MM.1S (cell line): Measurements from ENCODE around the gene KIAA1671.
"Not testable (repeated sequence)": the region's sequence is repeated elsewhere in the genome, so short reads cannot be mapped to it uniquely, and the experiment has no call there.

Experiments used
- DNase-seq: peaks from one replicate; pipeline ENCODE4 v3.0.0-alpha.2; 2015
- H2AFZ ChIP-seq: fragments of 300-600 bp; sonication (generic); 2 replicates; pipeline ENCODE4 v1.6.0; 2016; ENCODE audit warnings: antibody characterized with exemption, low read length
- H3F3A ChIP-seq: fragments of 300-600 bp; sonication (generic); 2 replicates; pipeline ENCODE4 v1.6.1; 2016; ENCODE audit warnings: mild to moderate bottlenecking, antibody characterized with exemption, low read length, moderate library complexity, mixed read lengths; ENCODE audit not compliant: insufficient read depth
- H3K27ac ChIP-seq: fragments of 300-600 bp; sonication (generic); 2 replicates; pipeline ENCODE4 v1.5.1; 2016; ENCODE audit warnings: mild to moderate bottlenecking, low read length
- H3K27me3 ChIP-seq: fragments of 300-600 bp; sonication (generic); replicated peaks from 2 replicates; pipeline ENCODE4 v1.6.0; 2016; ENCODE audit warnings: low read length; ENCODE audit not compliant: insufficient read depth
- H3K36me3 ChIP-seq: fragments of 300-600 bp; sonication (generic); replicated peaks from 2 replicates; pipeline ENCODE4 v1.6.1; 2016; ENCODE audit warnings: mild to moderate bottlenecking, low read length, mixed read lengths; ENCODE audit not compliant: insufficient read depth
- H3K4me1 ChIP-seq: fragments of 300-600 bp; sonication (generic); 2 replicates; pipeline ENCODE4 v1.6.1; 2016; ENCODE audit warnings: low read length, mixed read lengths
- H3K4me2 ChIP-seq: fragments of 300-600 bp; sonication (generic); 2 replicates; pipeline ENCODE4 v1.6.0; 2016; ENCODE audit warnings: low read depth, low read length
- H3K4me3 ChIP-seq: fragments of 300-600 bp; sonication (generic); 2 replicates; pipeline ENCODE4 v1.5.1; 2016; ENCODE audit warnings: low read length, mixed read lengths
- H3K79me2 ChIP-seq: fragments of 300-600 bp; sonication (generic); 2 replicates; pipeline ENCODE4 v1.6.1; 2016; ENCODE audit warnings: mixed run types, low read length, mixed read lengths
- H3K9ac ChIP-seq: fragments of 300-600 bp; sonication (generic); 2 replicates; pipeline ENCODE4 v1.6.1; 2016; ENCODE audit warnings: low read length, mixed read lengths
- H3K9me2 ChIP-seq: fragments of 300-600 bp; sonication (generic); replicated peaks from 2 replicates; pipeline ENCODE4 v1.6.1; 2016; ENCODE audit warnings: mild to moderate bottlenecking, low read length, mixed read lengths; ENCODE audit not compliant: insufficient read depth
- H3K9me3 ChIP-seq: fragments of 300-600 bp; sonication (generic); replicated peaks from 2 replicates; pipeline ENCODE4 v1.6.1; 2016; ENCODE audit warnings: mild to moderate bottlenecking, low read length, mixed read lengths; ENCODE audit not compliant: insufficient read depth
- H4K20me1 ChIP-seq: fragments of 300-600 bp; sonication (generic); 2 replicates; pipeline ENCODE4 v1.6.1; 2016; ENCODE audit warnings: mild to moderate bottlenecking, low read length, moderate library complexity, mixed read lengths; ENCODE audit not compliant: insufficient read depth
- CTCF ChIP-seq: fragments of 300-600 bp; sonication (generic); IDR thresholded peaks from 2 replicates; pipeline ENCODE4 v1.5.1; 2016; ENCODE audit warnings: antibody characterized with exemption, low read length, mixed read lengths
- EZH2 ChIP-seq: fragments of 300-600 bp; sonication (generic); optimal IDR thresholded peaks from 2 replicates; pipeline ENCODE3; 2017; ENCODE audit warnings: low read depth, mild to moderate bottlenecking, antibody characterized with exemption, low read length, mixed read lengths
- EZH2phosphoT487 ChIP-seq: fragments of 300-600 bp; sonication (generic); IDR thresholded peaks from 2 replicates; pipeline ENCODE4 v1.6.1; 2018; ENCODE audit warnings: antibody characterized with exemption, low read length

Gene KIAA1671

GRCh38 chr22:24951942-24952836, at the start of gene KIAA1671:
TSS of gene KIAA1671 (plus strand) at chr22:24952716. CDS start at chr22:25028000, 75,284 bp downstream.
- Histone ChIP-seq H3K9ac (peak within 1 kb of the TSS; percentile 62; the same call in 1 of the 2 replicates), H3K27me3 (peaks cover 19% of the 10 kb centered on the region), H3K79me2 (no peaks in the 10 kb centered on the region), H4K20me1 (no peaks in the 10 kb centered on the region), H3K4me3 (peak within 1 kb of the TSS; percentile 80), H3K4me2 (peak within 1 kb of the TSS; percentile 84), H3K9me2 (no peaks in the 10 kb centered on the region), H3K27ac (no peak within 1 kb of the TSS), H3K36me3 (no peaks in the 10 kb centered on the region), H3K4me1 (0 out of 2 replicates have a peak, but pooled peaks cover 4% of the 10 kb centered on the region), H3F3A (no peaks in the 10 kb centered on the region), H3K9me3 (no peaks in the 10 kb centered on the region), H2AFZ (peak within 1 kb of the TSS; percentile 99)
- DNase-seq: peak; percentile 85
- TF ChIP-seq EZH2 (no peak), CTCF (peak; percentile 96), EZH2phosphoT487 (no peak)

GRCh38 chr22:24905909-24906308, 46.6 kb upstream of the KIAA1671 start:
- H4K20me1 ChIP-seq: no peaks in the 10 kb centered on the region
- peaks cover 12% of the 10 kb centered on the region; the same call in 1 of the 2 replicates for H3K27me3 ChIP-seq
- no peak overlapping the region for H3K4me3 ChIP-seq
- no peak overlapping the region for H3K27ac ChIP-seq
- no peaks in the 10 kb centered on the region for H3K9me3 ChIP-seq
- no peaks in the 10 kb centered on the region for H3K36me3 ChIP-seq
- H3K79me2 ChIP-seq: no peaks in the 10 kb centered on the region
- no peak overlapping the region for H3K9ac ChIP-seq
- no peak for TF ChIP-seq EZH2phosphoT487
- no peak for TF ChIP-seq CTCF
- no peak for TF ChIP-seq EZH2
- no peaks in the 10 kb centered on the region for H3K4me1 ChIP-seq
- H2AFZ ChIP-seq: no peak overlapping the region
- H3F3A ChIP-seq: no peaks in the 10 kb centered on the region
- no peaks in the 10 kb centered on the region for H3K9me2 ChIP-seq
- no peak overlapping the region for H3K4me2 ChIP-seq
- DNase-seq: no peak

DNA sequence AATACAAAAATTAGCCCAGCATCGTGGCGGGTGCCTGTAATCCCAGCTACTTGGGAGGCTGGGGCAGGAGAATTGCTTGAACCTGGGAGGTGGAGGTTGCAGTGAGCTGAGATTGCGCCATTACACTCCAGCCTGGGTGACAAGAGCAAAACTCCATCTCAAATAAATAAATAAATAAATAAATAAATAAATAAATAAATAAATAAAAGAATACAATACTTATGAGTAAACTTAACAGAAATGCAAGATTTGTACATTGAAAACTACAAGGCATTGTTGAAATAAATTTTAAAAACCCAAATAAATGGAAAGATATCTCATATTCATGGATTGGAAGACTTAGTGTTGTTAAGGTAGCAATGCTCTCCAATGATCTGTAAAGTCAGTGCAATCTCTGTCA, 45.4 kb upstream of the KIAA1671 start:
- H3K4me1 ChIP-seq, H3K4me3 ChIP-seq: not testable (repeated sequence)

GRCh38 chr22:24920029-24920428, 32.5 kb upstream of the KIAA1671 start:
- Histone ChIP-seq H3K36me3 (no peaks in the 10 kb centered on the region), H3K4me1 (no peaks in the 10 kb centered on the region), H3K4me3 (no peak overlapping the region), H3K9me3 (no peaks in the 10 kb centered on the region), H3K27ac (no peak overlapping the region), H3K9me2 (no peaks in the 10 kb centered on the region), H3K4me2 (no peak overlapping the region), H4K20me1 (no peaks in the 10 kb centered on the region), H3F3A (no peaks in the 10 kb centered on the region), H3K9ac (no peak overlapping the region), H3K27me3 (peaks cover 4% of the 10 kb centered on the region; the same call in 1 of the 2 replicates), H3K79me2 (no peaks in the 10 kb centered on the region), H2AFZ (no peak overlapping the region)
- TF ChIP-seq EZH2: no peak
- TF ChIP-seq CTCF: no peak
- no peak for TF ChIP-seq EZH2phosphoT487
- DNase-seq: no peak

More for the DNA sequence above, 45.4 kb upstream of the KIAA1671 start:
- H3K9ac ChIP-seq, H4K20me1 ChIP-seq, H3F3A ChIP-seq, H3K79me2 ChIP-seq, DNase-seq, H3K9me3 ChIP-seq, H3K9me2 ChIP-seq, H2AFZ ChIP-seq, H3K27me3 ChIP-seq, H3K4me2 ChIP-seq, H3K27ac ChIP-seq, H3K36me3 ChIP-seq: not testable (repeated sequence)
